Putamen (tissue), 1 donor: ENCODE measurements around the gene UBE3B.

ENCODE experiments used
- DNase-seq: peaks from one replicate; pipeline ENCODE4 v3.0.0-alpha.2; 2016; ENCODE audit warnings: low spot score

UBE3B gene

DNA sequence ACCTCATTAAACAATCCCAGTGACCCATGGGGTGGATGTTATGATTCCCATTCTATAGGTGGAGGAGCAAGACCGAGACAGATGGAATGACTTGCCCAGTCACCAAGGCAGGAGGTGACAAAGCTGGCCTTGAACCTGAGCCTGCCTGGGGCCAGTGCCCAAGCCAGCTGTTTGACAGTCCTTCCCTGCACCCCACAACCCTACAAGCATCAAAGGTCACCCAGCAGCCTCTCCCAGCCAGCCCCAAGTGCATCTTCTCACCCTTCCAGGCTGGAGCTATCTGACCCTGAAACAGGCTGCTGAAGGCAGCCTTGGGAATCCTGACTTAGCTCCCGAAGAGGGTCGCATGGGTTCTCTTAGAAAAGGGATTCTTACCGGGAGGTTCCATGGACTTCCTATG, 75.5 kb downstream of the UBE3B start:
- DNase-seq, result no peak

DNA sequence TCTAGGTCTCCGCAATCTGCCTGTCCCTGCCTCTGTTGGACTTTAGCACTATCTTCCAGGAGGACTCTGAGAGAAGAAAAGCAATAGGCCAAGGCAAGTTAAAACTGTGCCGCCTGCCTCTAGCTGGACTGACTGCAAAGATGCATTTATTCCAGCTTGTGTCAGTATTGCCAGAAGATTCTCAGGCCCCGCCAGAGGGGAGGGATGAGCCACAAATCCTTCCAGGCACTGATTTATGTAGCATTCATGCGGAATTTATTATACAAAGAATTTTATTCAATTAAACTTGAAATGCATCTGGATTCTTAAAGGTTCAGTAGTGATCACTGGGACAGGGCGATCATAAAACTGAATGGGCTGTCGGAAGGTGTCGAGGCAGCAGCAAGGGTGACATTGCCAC, 76.0 kb downstream of the UBE3B start:
- no peak for DNase-seq

DNA sequence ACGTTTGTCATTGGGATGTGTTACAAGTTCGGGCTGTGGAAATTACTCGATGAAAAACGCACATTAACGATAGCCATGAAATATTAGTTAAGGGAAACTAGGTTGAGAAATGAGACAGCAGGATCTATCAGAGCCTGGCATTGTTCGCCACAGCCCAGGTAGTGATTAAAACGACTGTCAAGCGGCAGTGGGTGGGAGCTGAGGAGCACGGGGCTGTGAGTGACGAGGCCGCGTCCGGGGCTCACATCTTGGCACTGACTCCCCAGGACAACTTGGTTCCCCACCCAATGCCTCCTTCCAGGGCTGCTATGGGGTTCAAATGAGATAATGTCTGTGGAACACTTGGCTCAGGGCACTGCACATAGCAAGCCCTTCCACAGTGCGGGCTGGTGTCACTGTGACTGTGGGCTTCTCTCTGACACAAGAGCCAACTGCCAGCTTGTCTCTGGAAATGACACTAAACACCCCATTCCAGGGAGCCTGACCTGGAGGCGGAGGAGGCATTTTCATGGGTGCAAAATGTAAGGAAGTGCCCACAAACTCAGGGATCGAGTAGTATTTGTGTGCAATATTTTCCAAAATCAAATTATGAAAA, 76.6 kb downstream of the UBE3B start:
- no peak for DNase-seq

DNA sequence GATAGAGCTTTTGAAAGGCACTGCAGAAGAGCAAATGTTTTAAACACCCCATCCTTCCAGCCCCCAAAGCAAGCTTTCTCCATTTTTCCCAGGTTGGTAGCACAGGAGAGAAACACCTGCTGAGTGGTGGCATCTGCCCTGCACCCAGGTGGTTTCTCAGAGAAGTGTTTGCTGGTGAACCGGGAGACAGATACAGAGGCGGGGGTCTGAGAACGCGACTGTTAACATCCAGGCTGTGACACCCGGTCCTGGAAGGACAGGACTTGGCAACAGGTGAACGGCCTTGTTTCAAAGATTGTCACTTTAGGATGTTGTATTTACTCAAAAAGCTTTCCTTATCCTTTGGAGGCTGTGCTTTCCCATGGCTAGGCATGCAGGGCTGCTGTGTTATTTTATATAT, 77.3 kb downstream of the UBE3B start:
- no peak for DNase-seq

DNA sequence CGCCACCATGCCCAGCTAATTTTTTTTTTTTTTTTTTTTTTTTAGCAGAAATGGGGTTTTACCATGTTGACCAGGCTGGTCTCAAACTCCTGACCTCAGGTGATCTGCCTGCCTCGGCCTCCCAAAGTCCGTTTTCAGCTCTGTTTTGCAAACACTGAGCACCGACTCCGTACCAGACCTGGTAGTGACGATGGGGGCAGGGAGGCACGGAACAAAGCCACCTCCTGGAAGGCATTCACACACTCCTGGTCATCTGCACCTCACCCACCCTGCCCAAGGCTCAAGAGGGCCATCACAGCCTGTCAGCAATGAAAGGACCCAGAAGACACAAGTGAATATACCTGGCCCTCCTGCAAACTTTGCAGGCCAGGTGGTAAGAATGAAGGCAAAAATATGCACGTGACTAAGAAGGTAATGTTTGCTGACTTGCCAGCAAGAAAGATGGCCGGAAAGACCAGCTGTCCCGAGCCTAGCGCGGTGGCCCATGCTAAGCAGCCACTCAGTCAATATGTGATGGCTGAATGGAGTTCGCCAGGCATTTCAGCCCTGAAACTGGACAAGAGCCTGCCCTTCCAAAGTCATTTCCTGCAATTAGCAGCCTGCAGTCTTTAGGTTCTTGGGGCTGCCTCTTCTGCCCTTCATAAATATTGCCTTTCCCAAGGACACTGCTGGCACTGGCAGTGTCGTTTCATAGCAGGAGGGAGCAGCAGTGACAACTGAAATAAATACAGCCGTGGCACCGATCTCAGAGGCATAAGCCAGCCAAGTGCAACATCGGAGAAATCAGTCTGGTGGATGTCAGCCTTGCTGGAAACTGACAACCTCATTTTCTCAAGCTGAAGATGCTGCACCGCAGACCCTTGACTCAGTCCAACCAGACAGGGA, 78.2 kb downstream of the UBE3B start:
- no peak for DNase-seq

DNA sequence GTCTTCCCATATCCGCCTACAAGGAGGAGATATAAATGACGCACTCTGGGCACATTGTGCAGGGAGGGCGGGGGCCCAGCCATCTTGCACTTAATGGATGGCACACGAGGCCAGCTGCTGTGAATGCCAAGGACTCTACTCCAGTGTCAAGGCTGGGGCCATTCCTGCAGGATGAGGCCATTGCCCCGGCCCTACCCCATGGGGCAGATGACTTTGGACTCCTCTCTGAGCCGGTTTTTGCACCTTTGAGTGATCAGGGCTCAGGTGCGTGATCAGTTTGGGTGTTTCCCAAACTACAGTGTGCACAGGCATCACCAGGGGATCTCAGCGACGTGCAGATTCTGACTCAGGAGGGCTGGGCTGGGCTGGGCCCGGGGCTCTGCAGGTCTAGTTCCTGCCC, 79.8 kb downstream of the UBE3B start:
- no peak for DNase-seq

DNA sequence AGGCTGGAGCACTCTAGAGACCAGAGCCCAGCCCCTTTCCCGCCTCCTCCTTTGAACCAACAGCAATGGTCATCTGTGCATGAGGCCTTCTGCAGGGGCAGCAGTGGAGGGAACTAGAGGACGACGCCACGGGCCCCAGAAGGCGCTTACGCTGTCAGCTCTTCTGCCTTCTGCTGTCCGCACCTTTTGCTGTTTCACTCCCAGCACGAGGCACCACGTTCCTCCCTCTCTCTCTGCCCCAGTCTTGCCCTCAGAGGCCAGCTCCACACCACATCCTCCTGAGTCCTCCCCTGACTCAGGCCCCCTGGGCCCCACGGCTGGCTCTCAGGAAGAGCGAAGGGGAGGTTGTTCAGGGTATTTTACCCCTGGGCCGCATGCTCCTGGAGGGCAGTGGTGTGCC, 80.4 kb downstream of the UBE3B start:
- DNase-seq, result no peak

DNA sequence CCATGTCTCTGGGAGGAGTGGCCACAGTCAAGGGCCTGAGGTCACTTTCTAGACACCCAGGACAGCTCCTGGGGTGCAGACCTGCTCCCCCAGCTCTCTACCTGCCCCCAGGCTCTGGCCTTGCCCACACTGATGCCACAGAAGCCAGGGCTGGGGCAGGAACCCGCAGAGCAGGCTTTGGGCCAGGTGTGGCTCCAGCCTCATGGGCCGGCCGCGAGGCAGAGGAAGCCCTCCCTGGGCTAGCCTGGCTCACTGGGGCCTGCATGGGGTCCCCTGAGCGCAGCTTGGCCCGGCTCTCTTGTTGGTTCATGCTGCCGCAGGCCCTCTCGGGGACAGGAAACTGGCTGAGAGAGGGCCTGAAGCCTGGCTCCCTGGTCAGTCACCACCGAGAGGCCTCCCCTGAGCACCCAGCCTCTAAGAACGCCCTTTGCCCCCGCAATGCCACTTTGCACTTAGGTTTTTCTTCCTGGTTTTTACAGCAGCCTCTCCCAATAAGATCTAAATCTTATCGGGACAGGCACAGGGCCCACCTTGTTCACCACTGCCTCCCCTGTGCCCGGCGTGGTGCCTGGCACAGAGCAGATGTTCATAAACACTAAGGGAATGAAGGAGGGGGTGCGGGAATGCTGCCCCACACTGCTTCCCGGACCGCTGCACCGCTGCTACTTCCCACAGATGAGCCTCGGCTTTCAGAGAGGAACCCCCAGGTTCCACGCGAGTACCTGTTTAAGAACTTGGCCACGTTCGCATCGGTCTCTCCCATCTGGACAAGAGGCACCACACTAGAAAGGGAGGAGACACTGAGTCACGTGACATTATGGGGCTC, 81.2 kb downstream of the UBE3B start:
- DNase-seq, result no peak

DNA sequence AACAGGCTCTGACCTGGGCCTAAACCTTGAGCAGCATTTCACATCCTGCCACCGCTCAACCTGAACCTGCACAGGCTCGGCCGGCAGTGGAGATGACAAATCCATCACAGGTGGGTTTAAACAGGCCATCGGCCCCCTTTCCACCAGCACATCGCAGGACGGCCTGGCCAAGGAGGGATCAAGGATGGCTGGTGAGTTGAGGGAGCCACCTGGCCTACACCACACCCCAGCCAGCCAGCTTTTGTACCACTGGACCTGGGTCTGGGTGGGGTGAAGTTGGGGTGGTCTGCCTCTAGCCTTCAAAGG, 81.7 kb downstream of the UBE3B start:
- DNase-seq, result no peak

DNA sequence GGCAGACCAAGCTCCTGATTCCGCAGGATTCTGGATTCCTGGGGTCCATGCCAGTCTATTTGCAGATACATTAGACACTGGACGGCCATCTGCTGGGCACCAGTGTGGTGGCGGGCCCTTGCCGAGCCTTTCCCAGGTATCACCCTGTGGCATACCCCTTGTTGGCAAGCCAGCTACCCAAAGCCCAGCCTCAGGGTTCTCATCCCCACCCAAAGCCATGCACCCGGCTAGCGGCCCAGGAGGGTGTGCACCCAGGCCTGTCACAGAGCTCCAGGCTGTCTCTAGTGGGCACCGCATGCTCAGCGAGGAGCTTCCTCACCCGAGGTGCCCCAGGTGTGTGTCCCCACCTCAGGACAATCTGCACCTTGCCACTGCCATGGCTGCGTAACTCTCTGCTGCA, 82.2 kb downstream of the UBE3B start:
- no peak for DNase-seq

DNA sequence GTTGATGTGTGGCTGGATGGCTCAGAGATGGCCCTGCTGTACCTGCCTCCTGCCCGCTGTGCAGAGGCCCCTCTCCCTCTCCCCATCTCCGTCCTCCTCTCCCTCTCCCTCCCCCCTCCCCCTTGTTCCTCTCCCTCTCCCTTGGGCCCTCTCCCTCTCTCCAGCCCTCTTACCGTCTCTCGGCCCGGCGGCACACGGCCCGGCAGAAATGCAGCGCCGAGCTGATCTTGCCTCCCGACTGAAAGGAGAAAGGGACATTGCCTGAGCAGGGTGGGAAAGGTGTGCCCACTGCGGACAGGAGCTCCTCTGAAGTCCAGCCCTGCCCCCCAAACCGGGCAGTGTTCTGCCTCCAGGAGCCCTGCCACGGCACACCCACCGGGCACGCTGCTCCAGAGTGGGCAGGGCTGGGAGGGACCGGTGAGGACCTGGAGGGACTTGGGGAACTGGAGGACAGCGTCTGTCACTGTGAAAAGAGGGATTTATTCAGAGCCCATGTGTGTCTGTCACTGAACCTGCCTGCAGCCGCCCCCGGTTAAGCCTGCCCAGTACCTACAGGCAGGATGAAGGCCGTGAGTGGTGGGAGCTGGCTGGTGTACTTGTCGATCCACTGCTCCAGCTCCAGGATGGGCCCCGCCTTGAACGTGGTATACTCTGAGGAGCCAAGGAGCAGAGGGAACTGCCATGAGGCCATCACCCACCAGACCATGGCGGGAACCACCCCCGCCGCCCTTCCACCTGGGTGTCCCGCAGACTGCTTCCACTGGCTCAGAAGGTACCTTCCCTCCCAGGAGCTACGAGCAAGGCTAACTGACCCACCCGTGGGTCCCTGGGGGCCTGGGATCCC, 83.7 kb downstream of the UBE3B start:
- no peak for DNase-seq

DNA sequence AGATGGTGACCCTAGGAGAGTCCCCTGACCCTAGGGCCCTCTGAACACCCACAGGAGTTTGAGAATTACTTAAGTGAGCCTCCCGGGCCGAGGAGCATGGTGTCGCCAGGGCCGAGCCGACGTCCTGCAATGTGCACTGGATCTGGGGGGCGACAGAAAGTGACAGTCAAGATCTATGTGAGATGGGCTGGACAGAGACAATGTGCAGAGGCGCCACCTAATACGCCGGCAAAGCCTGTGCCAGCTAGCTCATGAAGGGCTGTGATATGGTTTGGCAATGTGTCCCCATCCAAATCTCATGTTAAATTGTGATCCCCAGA, 84.2 kb downstream of the UBE3B start:
- DNase-seq, result no peak

DNA sequence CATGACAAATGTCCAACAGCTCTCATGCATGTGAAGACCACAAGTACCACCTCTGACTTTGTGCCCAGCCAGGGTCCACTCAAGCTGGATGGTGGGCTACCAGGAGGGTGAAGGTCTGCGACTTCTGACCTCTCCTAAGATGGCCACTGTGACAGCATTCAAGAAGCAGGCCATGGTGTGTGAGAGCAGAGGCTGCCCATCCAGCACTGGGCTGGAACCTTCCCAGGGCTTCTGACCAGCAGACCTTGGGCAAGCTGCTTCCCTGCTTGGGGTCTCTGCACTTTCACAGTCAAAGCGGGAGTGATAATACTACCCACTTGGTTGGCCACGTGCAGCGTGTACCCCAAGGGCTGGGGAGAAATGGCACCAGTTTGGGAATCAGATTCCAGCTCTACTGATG, 85.4 kb downstream of the UBE3B start:
- no peak for DNase-seq

DNA sequence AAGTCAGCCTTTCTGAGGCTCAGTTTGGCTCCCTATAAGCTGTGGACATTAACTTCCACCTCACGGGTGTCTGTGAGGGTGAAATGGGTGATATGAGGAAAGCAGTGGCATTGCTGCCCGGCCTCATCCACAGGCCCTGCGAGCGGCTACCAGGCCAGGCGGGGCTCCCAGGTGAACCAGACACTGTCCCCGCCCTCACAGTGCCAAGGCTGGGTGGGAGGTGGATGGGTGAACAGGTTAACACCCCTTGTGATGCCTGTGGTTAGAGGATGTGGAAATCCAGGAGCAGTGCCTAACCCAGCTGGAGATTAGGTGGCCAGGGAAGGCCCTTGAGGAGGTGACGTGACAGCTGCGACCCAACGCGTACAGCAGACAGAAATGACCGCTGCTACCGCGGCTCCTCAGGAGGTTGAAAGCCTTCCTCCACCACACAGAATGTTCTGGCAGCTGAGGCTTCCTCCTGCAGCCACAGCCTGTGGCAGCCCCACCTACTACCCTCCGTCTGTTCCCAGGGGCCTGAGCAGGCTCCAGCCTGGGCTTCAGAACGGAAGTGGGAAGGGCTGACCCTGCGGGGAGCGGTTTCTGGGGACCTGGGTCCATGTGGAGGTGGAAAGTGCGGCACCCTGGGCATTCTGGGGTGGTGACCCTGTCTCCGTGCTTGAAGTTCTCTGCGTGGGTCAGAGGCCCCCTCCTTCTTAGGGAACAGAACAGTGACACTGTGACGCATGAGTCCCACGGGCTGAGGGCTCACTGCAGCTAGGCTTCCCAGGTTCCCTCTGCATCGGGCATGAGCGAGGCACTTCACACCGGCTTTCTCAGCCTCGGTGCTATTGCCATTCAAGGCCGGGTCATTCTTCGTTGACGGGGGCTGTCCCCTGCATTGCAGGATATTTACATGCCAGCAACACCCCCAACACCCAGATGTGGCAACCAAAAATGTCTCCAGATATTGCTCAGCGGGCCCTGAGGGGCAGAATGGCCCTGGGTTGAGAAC, 86.2 kb downstream of the UBE3B start:
- no peak for DNase-seq

DNA sequence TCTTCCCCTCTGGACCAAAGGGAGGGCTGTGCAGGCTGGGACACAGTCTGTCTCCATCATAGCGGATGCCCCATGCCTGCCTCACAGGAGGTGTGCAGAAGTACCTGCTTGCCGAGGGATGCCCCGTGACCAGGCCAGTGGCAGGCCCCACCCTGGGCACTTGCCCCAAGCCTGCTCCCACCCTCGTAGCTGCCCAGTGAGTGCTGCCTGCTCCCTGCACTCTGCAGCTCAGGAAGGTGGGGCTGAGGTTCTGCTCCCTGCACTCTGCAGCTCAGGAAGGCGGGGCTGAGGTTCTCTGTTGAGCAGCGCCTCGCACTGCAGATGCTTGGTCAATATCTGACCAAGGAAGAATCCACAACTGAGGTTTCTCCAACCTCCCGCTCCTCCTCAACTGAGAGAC, 89.0 kb downstream of the UBE3B start:
- DNase-seq, result no peak

DNA sequence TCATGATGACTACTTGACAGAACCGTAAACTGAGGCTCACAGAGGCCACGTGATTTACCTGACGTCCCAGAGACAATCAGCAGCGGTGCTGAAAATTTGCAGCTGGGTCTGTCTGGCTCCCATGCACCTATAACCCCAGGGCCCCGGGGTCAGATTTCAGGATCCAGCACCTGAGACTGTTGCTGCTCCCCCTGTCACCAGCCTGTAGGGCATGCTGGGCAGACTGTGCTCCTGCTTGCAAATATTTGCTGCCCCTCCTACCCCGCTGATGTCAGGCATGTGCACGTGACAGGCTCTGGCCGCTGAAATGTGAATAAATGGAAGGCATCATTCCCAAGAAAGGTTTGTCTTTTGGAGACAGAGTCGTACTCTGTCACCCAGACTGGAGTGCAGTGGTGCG, 89.9 kb downstream of the UBE3B start:
- DNase-seq, result no peak

DNA sequence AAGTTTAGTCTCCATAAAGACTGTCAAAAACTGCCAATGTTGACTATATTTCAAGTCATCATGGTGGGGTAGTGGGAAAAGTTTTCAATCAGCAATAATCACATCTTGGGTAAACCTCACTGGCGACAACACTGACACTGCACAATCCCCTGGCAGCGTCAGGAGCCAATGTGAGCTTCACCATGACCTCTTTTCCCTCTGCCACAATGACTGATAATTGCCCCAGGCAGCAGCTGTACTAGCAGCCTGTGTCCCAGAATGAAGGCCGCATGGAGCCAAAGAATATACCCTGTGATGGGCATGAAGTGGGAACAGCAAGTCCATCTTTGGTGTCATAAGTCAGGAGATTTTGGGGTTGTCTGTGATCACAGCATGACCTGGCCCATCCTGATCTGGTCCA, 90.5 kb downstream of the UBE3B start:
- no peak for DNase-seq

DNA sequence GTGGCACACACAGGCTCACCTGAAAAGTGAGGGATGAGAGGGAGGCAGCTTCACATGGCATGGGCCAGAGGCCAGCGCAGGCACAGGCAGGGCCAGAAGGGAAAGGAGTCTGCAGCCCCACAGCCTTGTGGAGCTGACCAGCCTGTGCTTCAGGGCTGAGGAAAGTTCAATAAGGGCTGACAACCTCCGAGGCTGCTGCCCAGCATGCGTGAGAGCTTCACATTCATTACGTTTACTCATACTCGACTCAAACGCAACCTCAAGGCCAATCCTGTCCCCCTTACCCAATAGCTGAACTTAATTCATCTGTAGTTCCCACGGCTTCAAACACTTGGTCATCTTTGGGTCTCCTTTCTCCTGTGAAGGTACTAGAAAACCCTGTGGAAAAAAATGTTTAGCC, 91.1 kb downstream of the UBE3B start:
- no peak for DNase-seq

DNA sequence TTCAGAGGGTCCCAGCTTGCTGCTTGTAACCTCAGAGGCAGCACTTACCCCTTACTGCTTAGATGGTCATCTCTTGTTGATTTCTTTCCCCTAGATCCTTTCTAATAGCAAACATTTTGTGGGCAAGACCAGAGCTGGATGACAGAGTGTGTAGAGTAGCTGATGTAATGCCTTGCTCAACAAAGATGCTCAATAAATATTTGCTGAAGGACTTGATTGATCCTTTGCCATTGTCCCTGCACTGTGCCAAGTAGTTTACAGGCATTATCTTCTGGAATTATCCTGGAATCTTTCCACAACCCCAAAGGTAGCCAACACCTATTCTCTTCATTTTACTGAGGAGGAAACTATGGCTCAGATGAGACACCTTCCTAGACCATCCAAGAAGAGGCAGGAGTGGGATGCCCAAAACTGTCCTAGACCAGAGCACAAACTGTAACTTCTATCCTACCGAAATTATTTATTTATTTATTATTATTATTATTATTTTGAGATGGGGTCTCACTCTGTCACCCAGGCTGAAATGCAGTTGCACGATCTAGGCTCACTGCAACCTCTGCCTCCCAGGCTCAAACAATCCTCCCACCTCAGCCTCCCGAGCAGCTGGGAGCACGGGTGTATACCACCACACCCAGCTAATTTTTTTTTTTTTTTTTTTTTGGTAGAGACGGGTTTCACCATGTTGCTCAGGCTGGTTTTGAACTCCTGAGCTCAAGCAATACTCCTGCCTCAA, 94.5 kb downstream of the UBE3B start:
- no peak for DNase-seq

DNA sequence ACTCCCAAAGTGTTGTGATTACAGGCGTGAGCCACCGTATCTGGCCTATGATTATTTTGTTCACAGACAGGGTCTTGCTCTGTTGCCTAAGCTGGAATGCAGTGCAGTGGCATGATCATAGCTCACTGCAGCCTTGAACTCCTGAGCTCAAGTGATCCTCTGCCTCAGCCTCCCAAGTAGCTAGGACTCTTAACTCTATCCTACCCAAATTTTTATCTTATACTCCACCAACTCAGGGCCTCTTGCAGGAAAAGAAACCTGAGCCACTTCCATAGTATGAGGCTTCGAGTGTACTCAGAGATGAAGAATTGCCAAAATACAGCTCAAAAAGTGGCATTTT, 95.0 kb downstream of the UBE3B start:
- no peak for DNase-seq
